Lower leg skin (tissue), 4 donors: ENCODE measurements around the gene SLC44A2. TPM values are rescaled to one million over a fixed set of nuclear protein-coding genes. Genes with fewer than 3 reads are reported as not detected.
A peak's percentile ranks its signal among the peaks of the same experiment; 100 is the strongest.

Source experiments
- DNase-seq, 2 donors: peaks; one replicate each; pipeline ENCODE4 v3.0.0-alpha.2; 2019; ENCODE audit warnings: low spot score in 2 of 2
- H3K4me3 ChIP-seq: fragments of 200-600 bp; sonication (generic); 2 replicates; pipeline ENCODE4 v1.5.1; 2017; ENCODE audit warnings: mild to moderate bottlenecking, low read depth; ENCODE audit not compliant: poor library complexity, severe bottlenecking
- CTCF ChIP-seq, 3 donors: fragments of 450-650 bp; IDR thresholded peaks; one replicate each; pipeline ENCODE4 v1.5.1; 2016; ENCODE audit warnings: antibody characterized with exemption in 3 of 3, mild to moderate bottlenecking in 3 of 3, moderate library complexity in 2 of 3
- POLR2A ChIP-seq, 2 donors: fragments of 450-650 bp; IDR thresholded peaks; one replicate each; pipeline ENCODE4 v1.6.1; 2016 to 2017; ENCODE audit warnings: antibody characterized with exemption in 2 of 2, mild to moderate bottlenecking in 1 of 2, moderate library complexity in 1 of 2
- WGBS, 2 donors: methylation state at CpG; one replicate each; pipeline ENCODE4 v1.1.5; 2018; 5-methylcytosine and 5-hydroxymethylcytosine counted together
- intact Hi-C: fragments of 100-400 bp; cut with DNase I; formaldehyde crosslinking; loops from one replicate; pipeline ENCODE4 v1.15.0; 2023; ENCODE audit warnings: low total_unique reads
- total RNA-seq, 4 donors: library from RNA; depleted of rRNA; stranded (reverse); fragments of >200 nt; gene quantifications; one replicate each; pipeline ENCODE4 v1.1.0, GENCODE V29; 2016

The SLC44A2 gene
- total RNA-seq, 4 donors from 2014 or later: 100 to 180 (median 129) TPM

GRCh38 chr19:10642473-10643171 lies 17.3 kb downstream of the SLC44A2 start:
- TF ChIP-seq POLR2A (IDR thresholded peaks at IDR 0.05) (no peak), CTCF (IDR thresholded peaks at IDR 0.05) (no peak)
- no peak for DNase-seq
- intact Hi-C loops: loop anchor here (10.0 kb wide), 1 partner anchor 148 kb away; no protein-coding TSS in a partner anchor
- H3K4me3 ChIP-seq: no peak overlapping the region
- 78 to 82% methylated on average over 25 of the region's 25 CpGs for WGBS, 2 donors

- DNase-seq: no peak
- no peak overlapping the region for H3K4me3 ChIP-seq
- 49 to 59% methylated on average over 20 to 21 of the region's 21 CpGs for WGBS, 2 donors
- intact Hi-C loops: loop anchor here (10.0 kb wide), 1 partner anchor 149 kb away; no protein-coding TSS in a partner anchor
- TF ChIP-seq POLR2A (IDR thresholded peaks at IDR 0.05): no peak
- no peak for TF ChIP-seq CTCF (IDR thresholded peaks at IDR 0.05)
Measured at GRCh38 chr19:10643172-10643967, 18.0 kb downstream of the SLC44A2 start.

- H3K4me3 ChIP-seq: no peak overlapping the region
- DNase-seq: no peak
- TF ChIP-seq POLR2A (IDR thresholded peaks at IDR 0.05): no peak
- no peak for TF ChIP-seq CTCF (IDR thresholded peaks at IDR 0.05)
- intact Hi-C loops: loop anchor here (2.0 to 10.0 kb wide), 2 partner anchors 61 to 149 kb away; no protein-coding TSS in a partner anchor
- WGBS, 2 donors: 13 to 16% methylated on average over 3 of the region's 3 CpGs
Measured at GRCh38 chr19:10643968-10644259, 18.6 kb downstream of the SLC44A2 start.

GRCh38 chr19:10644260-10645007 lies 19.1 kb downstream of the SLC44A2 start:
- WGBS, 2 donors: 7% methylated on average over 10 to 14 of the region's 14 CpGs
- peak in 1 of 3 donors; percentile 67 for TF ChIP-seq CTCF (IDR thresholded peaks at IDR 0.05)
- TF ChIP-seq POLR2A (IDR thresholded peaks at IDR 0.05): no peak
- intact Hi-C loops: loop anchor here (2.0 to 10.0 kb wide), 2 partner anchors 62 to 150 kb away; no protein-coding TSS in a partner anchor
- peak; percentile 75 to 96 for DNase-seq
- no peak overlapping the region for H3K4me3 ChIP-seq

- TF ChIP-seq POLR2A (IDR thresholded peaks at IDR 0.05): no peak
- no peak for TF ChIP-seq CTCF (IDR thresholded peaks at IDR 0.05)
- 37 to 48% methylated on average over 12 of the region's 12 CpGs for WGBS, 2 donors
- DNase-seq: no peak
- H3K4me3 ChIP-seq: no peak overlapping the region
- intact Hi-C loops: loop anchor here (10.0 kb wide), 1 partner anchor 152 kb away; no protein-coding TSS in a partner anchor
Measured at GRCh38 chr19:10646456-10647159, 21.3 kb downstream of the SLC44A2 start.
